Fibroblast of lung (primary cell): ENCODE results near the gene PCDH9.

Experiments
- CTCF ChIP-seq, 2 donors: IDR thresholded peaks in 1 of 2; conservative IDR thresholded peaks in 1 of 2; 1 replicate in 1 of 2; 2 replicates in 1 of 2; pipeline ENCODE4 v1.5.1; 2011 to 2012; ENCODE audit warnings: low read length in 2 of 2, control low read depth in 1 of 2, inconsistent platforms in 1 of 2, low read depth in 1 of 2, mild to moderate bottlenecking in 1 of 2
- EZH2 ChIP-seq: IDR thresholded peaks from 2 replicates; pipeline ENCODE4 v1.5.1; 2012; ENCODE audit warnings: low read length, control low read depth, mild to moderate bottlenecking; ENCODE audit errors: missing control alignments

- no peak for TF ChIP-seq CTCF (conservative IDR thresholded peaks at IDR 0.05 in 1 of 2, IDR thresholded peaks at IDR 0.05 in 1 of 2; ENCODE audit: low read depth in 1 of 2, low read length in 2 of 2)
- TF ChIP-seq EZH2: no peak
These were observed 566.9 kb downstream of the PCDH9 start for GRCh38 chr13:66663206-66663605.
